ENCODE data around the gene NHEJ1. TPM values are rescaled to one million over a fixed set of nuclear protein-coding genes. Genes with fewer than 3 reads are reported as not detected.

Gene NHEJ1
- total RNA-seq, 1 experiment from 2014 or later, result 21.7 TPM

Other genes starting within 250 kb of the NHEJ1 start
- 0.14 TPM in 1 of 2 replicates, not detected in the other for gene CDK5R2, start 201.1 kb downstream of the NHEJ1 start, total RNA-seq (2014; rRNA removed; shearing (Covaris generic))
- not detected in 2 replicates for gene FEV, start 175.6 kb downstream of the NHEJ1 start, total RNA-seq (2014; rRNA removed; shearing (Covaris generic))
- 0.15 TPM in 1 of 2 replicates, not detected in the other for gene CRYBA2, start 167.4 kb downstream of the NHEJ1 start, total RNA-seq (2014; rRNA removed; shearing (Covaris generic))
- gene CFAP65, start 119.3 kb downstream of the NHEJ1 start, total RNA-seq (2014; rRNA removed; shearing (Covaris generic)), result not detected in 2 replicates
- gene IHH, start 99.9 kb downstream of the NHEJ1 start, total RNA-seq (2014; rRNA removed; shearing (Covaris generic)), result 0.10 TPM in 1 of 2 replicates, not detected in the other
- gene SLC23A3, start 9.2 kb upstream of the NHEJ1 start, total RNA-seq (2014; rRNA removed; shearing (Covaris generic)), result 0.10 and 0.13 TPM in 2 replicates
- 13.0 and 13.3 TPM in 2 replicates for gene CNPPD1, start 16.1 kb upstream of the NHEJ1 start, total RNA-seq (2014; rRNA removed; shearing (Covaris generic))
- 32.0 and 38.0 TPM in 2 replicates for gene RETREG2, start 17.5 kb upstream of the NHEJ1 start, total RNA-seq (2014; rRNA removed; shearing (Covaris generic))
- 16.0 and 16.2 TPM in 2 replicates for gene ZFAND2B, start 46.0 kb upstream of the NHEJ1 start, total RNA-seq (2014; rRNA removed; shearing (Covaris generic))
- gene ABCB6, start 58.1 kb upstream of the NHEJ1 start, total RNA-seq (2014; rRNA removed; shearing (Covaris generic)), result 18.6 and 26.5 TPM in 2 replicates
- gene ATG9A, start 68.8 kb upstream of the NHEJ1 start, total RNA-seq (2014; rRNA removed; shearing (Covaris generic)), result 35.3 and 37.8 TPM in 2 replicates
- gene ANKZF1, start 69.0 kb upstream of the NHEJ1 start, total RNA-seq (2014; rRNA removed; shearing (Covaris generic)), result 19.2 and 28.7 TPM in 2 replicates
- 2.9 and 4.2 TPM in 2 replicates for gene GLB1L, start 84.6 kb upstream of the NHEJ1 start, total RNA-seq (2014; rRNA removed; shearing (Covaris generic))
- gene STK16, start 84.7 kb upstream of the NHEJ1 start, total RNA-seq (2014; rRNA removed; shearing (Covaris generic)), result 11.0 and 12.7 TPM in 2 replicates
- 0.08 TPM in 1 of 2 replicates, not detected in the other for gene TUBA4B, start 92.4 kb upstream of the NHEJ1 start, total RNA-seq (2014; rRNA removed; shearing (Covaris generic))
- 188 and 197 TPM in 2 replicates for gene TUBA4A, start 93.1 kb upstream of the NHEJ1 start, total RNA-seq (2014; rRNA removed; shearing (Covaris generic))
- 16.8 and 19.4 TPM in 2 replicates for gene DNAJB2, start 118.6 kb upstream of the NHEJ1 start, total RNA-seq (2014; rRNA removed; shearing (Covaris generic))
- not detected in 2 replicates for gene PTPRN, start 148.6 kb upstream of the NHEJ1 start, total RNA-seq (2014; rRNA removed; shearing (Covaris generic))
- not detected in 2 replicates for gene RESP18, start 171.9 kb upstream of the NHEJ1 start, total RNA-seq (2014; rRNA removed; shearing (Covaris generic))
- 29.5 and 33.1 TPM in 2 replicates for gene DNPEP, start 227.1 kb upstream of the NHEJ1 start, total RNA-seq (2014; rRNA removed; shearing (Covaris generic))